Keratinocyte (primary cell): ENCODE data around the gene PLCL2.

ENCODE experiments used
- EZH2 ChIP-seq: IDR thresholded peaks from one replicate; pipeline ENCODE4 v1.6.1; 2012; ENCODE audit warnings: inconsistent platforms, mild to moderate bottlenecking, low read length, moderate library complexity
- TF ChIP-seq, protein P1 (sequence below), 3 experiments: IDR thresholded peaks in 1 of 3; conservative IDR thresholded peaks in 1 of 3; optimal IDR thresholded peaks in 1 of 3; 2 replicates in 2 of 3; 3 replicates in 1 of 3; pipeline versions ENCODE3 to v1.5.1; 2011; ENCODE audit warnings: low read length in 3 of 3, mild to moderate bottlenecking in 3 of 3, moderate library complexity in 2 of 3, control low read depth in 1 of 3, inconsistent platforms in 1 of 3; ENCODE audit not compliant: insufficient read depth in 2 of 3; ENCODE audit errors: extremely low read depth in 1 of 3

DNA sequence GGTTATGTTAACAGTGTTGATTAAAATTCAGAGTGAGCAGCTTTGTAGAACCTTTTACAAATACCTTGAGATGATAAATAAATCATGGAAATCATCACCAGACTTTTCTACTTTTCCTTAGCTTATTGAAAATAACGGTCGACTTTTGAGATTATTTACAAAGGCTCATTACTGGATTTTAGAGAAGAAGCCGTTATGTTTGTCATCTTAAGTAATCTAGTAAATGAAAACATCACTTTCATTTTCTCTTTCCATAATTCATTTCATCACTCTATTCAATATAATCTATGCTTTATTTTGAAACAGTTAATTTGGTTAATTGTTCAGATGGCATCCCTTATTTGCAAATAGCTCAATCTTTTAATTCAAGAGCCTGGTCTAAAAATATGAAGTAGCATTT is 3.6 kb downstream of the PLCL2 start:
- TF ChIP-seq, protein P1, sequence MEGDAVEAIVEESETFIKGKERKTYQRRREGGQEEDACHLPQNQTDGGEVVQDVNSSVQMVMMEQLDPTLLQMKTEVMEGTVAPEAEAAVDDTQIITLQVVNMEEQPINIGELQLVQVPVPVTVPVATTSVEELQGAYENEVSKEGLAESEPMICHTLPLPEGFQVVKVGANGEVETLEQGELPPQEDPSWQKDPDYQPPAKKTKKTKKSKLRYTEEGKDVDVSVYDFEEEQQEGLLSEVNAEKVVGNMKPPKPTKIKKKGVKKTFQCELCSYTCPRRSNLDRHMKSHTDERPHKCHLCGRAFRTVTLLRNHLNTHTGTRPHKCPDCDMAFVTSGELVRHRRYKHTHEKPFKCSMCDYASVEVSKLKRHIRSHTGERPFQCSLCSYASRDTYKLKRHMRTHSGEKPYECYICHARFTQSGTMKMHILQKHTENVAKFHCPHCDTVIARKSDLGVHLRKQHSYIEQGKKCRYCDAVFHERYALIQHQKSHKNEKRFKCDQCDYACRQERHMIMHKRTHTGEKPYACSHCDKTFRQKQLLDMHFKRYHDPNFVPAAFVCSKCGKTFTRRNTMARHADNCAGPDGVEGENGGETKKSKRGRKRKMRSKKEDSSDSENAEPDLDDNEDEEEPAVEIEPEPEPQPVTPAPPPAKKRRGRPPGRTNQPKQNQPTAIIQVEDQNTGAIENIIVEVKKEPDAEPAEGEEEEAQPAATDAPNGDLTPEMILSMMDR (optimal IDR thresholded peaks at IDR 0.05 in 1 of 3, IDR thresholded peaks at IDR 0.05 in 1 of 3, conservative IDR thresholded peaks at IDR 0.05 in 1 of 3; ENCODE audit: extremely low read depth in 1 of 3, insufficient read depth in 2 of 3, low read length in 3 of 3): no peak
- no peak for TF ChIP-seq EZH2
